Lower leg skin (tissue), 4 donors: ENCODE measurements around the gene DOCK10. TPM values are rescaled to one million over a fixed set of nuclear protein-coding genes. Genes with fewer than 3 reads are reported as not detected.

Experiments
- DNase-seq, 2 donors: peaks; one replicate each; pipeline ENCODE4 v3.0.0-alpha.2; 2019; ENCODE audit warnings: low spot score in 2 of 2
- H3K4me3 ChIP-seq: fragments of 200-600 bp; sonication (generic); 2 replicates; pipeline ENCODE4 v1.5.1; 2017; ENCODE audit warnings: mild to moderate bottlenecking, low read depth; ENCODE audit not compliant: poor library complexity, severe bottlenecking
- POLR2A ChIP-seq, 2 donors: fragments of 450-650 bp; IDR thresholded peaks; one replicate each; pipeline ENCODE4 v1.6.1; 2016 to 2017; ENCODE audit warnings: antibody characterized with exemption in 2 of 2, mild to moderate bottlenecking in 1 of 2, moderate library complexity in 1 of 2
- whole genome bisulfite sequencing, 2 donors: methylation state at CpG; one replicate each; pipeline ENCODE4 v1.1.5; 2018; 5-methylcytosine and 5-hydroxymethylcytosine counted together
- intact Hi-C: fragments of 100-400 bp; cut with DNase I; formaldehyde crosslinking; loops from one replicate; pipeline ENCODE4 v1.15.0; 2023; ENCODE audit warnings: low total_unique reads
- total RNA-seq, 4 donors: library from RNA; depleted of rRNA; stranded (reverse); fragments of >200 nt; gene quantifications; one replicate each; pipeline ENCODE4 v1.1.0, GENCODE V29; 2016
- TF ChIP-seq, protein P1 (sequence below), 3 donors: fragments of 450-650 bp; IDR thresholded peaks; one replicate each; pipeline ENCODE4 v1.5.1; 2016; ENCODE audit warnings: antibody characterized with exemption in 3 of 3, mild to moderate bottlenecking in 3 of 3, moderate library complexity in 2 of 3

Gene DOCK10
- total RNA-seq, 4 donors from 2014 or later = 6.2 to 16.5 (median 14.0) TPM

DNA sequence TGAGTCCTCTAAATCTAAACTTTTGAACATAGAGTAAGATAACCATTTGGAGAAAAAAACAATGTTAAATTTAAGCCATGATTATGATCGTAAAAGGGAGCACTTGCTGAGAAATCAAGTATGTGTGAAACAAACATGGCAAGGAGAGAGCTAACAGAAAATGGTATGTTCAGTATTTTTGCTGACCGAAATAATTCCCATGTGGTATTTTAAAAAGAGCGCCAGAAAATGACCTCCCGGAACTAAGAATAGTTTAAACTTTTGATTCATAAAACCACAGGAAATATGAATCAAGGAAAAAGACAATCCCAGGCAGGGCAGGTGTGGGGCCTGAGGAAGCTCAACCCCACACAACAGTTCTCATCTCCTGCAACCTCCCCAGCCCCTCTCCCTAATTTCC, 74.2 kb downstream of the DOCK10 start:
- H3K4me3 ChIP-seq = no peak overlapping the region
- TF ChIP-seq, protein P1, sequence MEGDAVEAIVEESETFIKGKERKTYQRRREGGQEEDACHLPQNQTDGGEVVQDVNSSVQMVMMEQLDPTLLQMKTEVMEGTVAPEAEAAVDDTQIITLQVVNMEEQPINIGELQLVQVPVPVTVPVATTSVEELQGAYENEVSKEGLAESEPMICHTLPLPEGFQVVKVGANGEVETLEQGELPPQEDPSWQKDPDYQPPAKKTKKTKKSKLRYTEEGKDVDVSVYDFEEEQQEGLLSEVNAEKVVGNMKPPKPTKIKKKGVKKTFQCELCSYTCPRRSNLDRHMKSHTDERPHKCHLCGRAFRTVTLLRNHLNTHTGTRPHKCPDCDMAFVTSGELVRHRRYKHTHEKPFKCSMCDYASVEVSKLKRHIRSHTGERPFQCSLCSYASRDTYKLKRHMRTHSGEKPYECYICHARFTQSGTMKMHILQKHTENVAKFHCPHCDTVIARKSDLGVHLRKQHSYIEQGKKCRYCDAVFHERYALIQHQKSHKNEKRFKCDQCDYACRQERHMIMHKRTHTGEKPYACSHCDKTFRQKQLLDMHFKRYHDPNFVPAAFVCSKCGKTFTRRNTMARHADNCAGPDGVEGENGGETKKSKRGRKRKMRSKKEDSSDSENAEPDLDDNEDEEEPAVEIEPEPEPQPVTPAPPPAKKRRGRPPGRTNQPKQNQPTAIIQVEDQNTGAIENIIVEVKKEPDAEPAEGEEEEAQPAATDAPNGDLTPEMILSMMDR (IDR thresholded peaks at IDR 0.05) = no peak
- no peak for TF ChIP-seq POLR2A (IDR thresholded peaks at IDR 0.05)
- 67 to 74% methylated on average over 4 of the region's 4 CpGs for WGBS, 2 donors
- intact Hi-C loops = no loop called here
- DNase-seq = no peak

GRCh38 chr2:224966613-224967012, 75.7 kb downstream of the DOCK10 start:
- intact Hi-C loops = no loop called here
- no peak for DNase-seq
- WGBS, 2 donors = 93 to 96% methylated on average over 2 of the region's 2 CpGs
- H3K4me3 ChIP-seq = no peak overlapping the region
- TF ChIP-seq POLR2A (IDR thresholded peaks at IDR 0.05) = no peak
- TF ChIP-seq, protein P1 (IDR thresholded peaks at IDR 0.05) = no peak

DNA sequence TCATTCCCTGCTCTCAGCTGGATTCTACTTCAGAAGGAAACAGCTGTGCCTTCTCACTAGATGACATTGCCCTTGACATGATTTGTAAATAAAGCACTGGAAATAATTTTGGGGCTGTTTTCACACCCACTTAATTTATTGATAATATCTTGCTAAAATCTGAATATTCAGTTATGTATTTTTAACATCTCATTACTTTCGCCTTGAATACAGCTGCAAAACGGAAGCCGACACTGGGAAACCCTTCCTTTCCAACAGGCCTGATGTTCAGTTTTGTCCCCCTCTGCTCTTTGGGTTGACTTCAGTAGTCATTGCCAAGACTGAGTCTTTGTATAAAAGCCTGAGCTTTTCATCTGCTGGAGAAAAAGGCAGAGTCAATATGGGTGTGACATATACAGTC, 82.7 kb downstream of the DOCK10 start:
- 81 to 83% methylated on average over 3 of the region's 3 CpGs for WGBS, 2 donors
- DNase-seq = no peak
- TF ChIP-seq, protein P1 (IDR thresholded peaks at IDR 0.05) = no peak
- TF ChIP-seq POLR2A (IDR thresholded peaks at IDR 0.05) = no peak
- intact Hi-C loops = no loop called here
- H3K4me3 ChIP-seq = no peak overlapping the region

DNA sequence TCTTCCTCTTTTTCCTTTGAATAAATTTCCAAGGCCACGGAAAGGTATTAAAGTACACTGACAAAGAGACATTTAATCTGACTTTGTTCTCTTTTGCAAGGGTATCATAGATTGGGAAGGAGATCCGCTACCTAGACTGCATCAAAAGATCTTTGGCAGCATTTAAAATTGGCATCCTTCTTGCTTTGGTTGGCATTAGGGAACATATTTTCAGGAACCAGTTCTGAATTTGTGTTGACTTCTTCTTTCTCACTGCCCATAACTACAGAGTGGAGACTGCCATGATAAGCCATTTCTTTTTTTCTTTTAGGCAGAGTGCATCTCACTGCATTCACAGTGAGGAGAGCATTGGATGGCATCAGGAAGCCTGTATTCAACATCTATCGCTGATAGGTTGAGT, 83.4 kb downstream of the DOCK10 start:
- WGBS, 2 donors = 44 to 50% methylated on average over 3 of the region's 3 CpGs
- no peak for TF ChIP-seq POLR2A (IDR thresholded peaks at IDR 0.05)
- TF ChIP-seq, protein P1 (IDR thresholded peaks at IDR 0.05) = no peak
- no peak overlapping the region for H3K4me3 ChIP-seq
- DNase-seq = no peak
- intact Hi-C loops = no loop called here

DNA sequence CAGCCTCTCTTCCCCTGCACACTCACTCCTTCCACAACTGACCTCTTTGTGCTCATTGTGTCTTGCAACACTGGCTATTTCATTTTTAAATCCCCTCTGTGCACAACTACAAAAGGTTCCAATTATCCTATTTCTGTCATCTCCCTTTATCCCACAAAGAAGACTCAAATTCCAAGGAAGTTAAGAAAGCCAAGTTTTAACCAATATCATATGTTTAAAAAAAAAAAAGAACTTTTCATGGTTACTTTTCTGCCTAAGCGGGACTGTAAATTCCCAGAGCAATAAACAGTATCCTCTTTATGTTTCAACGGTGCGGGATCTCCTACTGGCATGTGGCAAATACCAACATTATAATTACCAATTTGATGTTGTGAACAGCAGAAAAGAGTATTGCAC, 83.8 kb downstream of the DOCK10 start:
- no peak overlapping the region for H3K4me3 ChIP-seq
- TF ChIP-seq, protein P1 (IDR thresholded peaks at IDR 0.05) = no peak
- TF ChIP-seq POLR2A (IDR thresholded peaks at IDR 0.05) = no peak
- 44 to 53% methylated on average over 3 of the region's 3 CpGs for WGBS, 2 donors
- DNase-seq = no peak
- intact Hi-C loops = no loop called here
